SH-SY5Y (cell line): Measurements from ENCODE around the gene NTM.

Experiments
- GATA2 ChIP-seq: IDR thresholded peaks from 2 replicates; pipeline ENCODE4 v1.6.1; 2011; ENCODE audit warnings: mild to moderate bottlenecking, low read depth, low read length
- GATA3 ChIP-seq: IDR thresholded peaks from 2 replicates; pipeline ENCODE4 v1.6.1; 2011; ENCODE audit warnings: low read depth, mild to moderate bottlenecking, low read length, moderate library complexity

- TF ChIP-seq GATA2 (no peak), GATA3 (no peak)
These were observed 325.5 kb downstream of the NTM start for GRCh38 chr11:131695889-131696429.
